ENCODE data around the gene PRKCQ. TPM values are rescaled to one million over a fixed set of nuclear protein-coding genes. Genes with fewer than 3 reads are reported as not detected.
A peak's percentile ranks its signal among the peaks of the same experiment; 100 is the strongest.

The PRKCQ gene
- total and polyA plus RNA-seq, 2 of the 8 experiments (the other 6 are each of a cell fraction or from before 2014, with no cell fraction given), result 9.1 to 22.6 TPM

GRCh38 chr10:6578795-6579182, 1.3 kb downstream of the PRKCQ start:
- Histone ChIP-seq H3K23ac (ENCODE audit: insufficient read length) (no peak overlapping the region), H3K4ac (replicated peaks; ENCODE audit: insufficient read length, low read depth, low read length) (no peak overlapping the region), H3K9ac (replicated peaks in 1 of 4; ENCODE audit: extremely low read depth in 1 of 4, low read depth in 3 of 4, low read length in 3 of 4) (no peak overlapping the region)
- TF ChIP-seq FOSL1 (IDR thresholded peaks at IDR 0.05; ENCODE audit: insufficient read depth, low read depth, low read length) (no peak), TBP (IDR thresholded peaks at IDR 0.05; ENCODE audit: low read depth, low read length) (no peak), CBX5 (IDR thresholded peaks at IDR 0.05; ENCODE audit: low read depth, low read length) (no peak), GABPA (IDR thresholded peaks at IDR 0.05; ENCODE audit: borderline replicate concordance, insufficient read depth, low read length) (no peak), KDM5A (IDR thresholded peaks at IDR 0.05; ENCODE audit: low read length) (no peak), SAP30 (IDR thresholded peaks at IDR 0.05; ENCODE audit: insufficient read depth, insufficient replicate concordance, low read length) (no peak), HDAC6 (IDR thresholded peaks at IDR 0.05; ENCODE audit: low read depth, low read length) (no peak), RNF2 (IDR thresholded peaks at IDR 0.05; ENCODE audit: borderline replicate concordance, low read depth, low read length, missing control alignments, poor library complexity, severe bottlenecking) (no peak), EZH2 (IDR thresholded peaks at IDR 0.05; ENCODE audit: low read depth, low read length, severe bottlenecking) (no peak), ASH2L (IDR thresholded peaks at IDR 0.05; ENCODE audit: low read length) (no peak), TAF1 (IDR thresholded peaks at IDR 0.05; ENCODE audit: low read depth, low read length) (no peak), SIX5 (IDR thresholded peaks at IDR 0.05; ENCODE audit: low read depth, low read length) (no peak), CREB1 (IDR thresholded peaks at IDR 0.05) (no peak), BACH1 (IDR thresholded peaks at IDR 0.05; ENCODE audit: low read length) (no peak)

More at GRCh38 chr10:6578795-6579182, 1.3 kb downstream of the PRKCQ start:
- Histone ChIP-seq H2BK12ac (ENCODE audit: low read depth, low read length) (no peak overlapping the region), H2BK15ac (ENCODE audit: low read length) (no peak overlapping the region), H2BK120ac (replicated peaks; ENCODE audit: low read depth, low read length) (no peak overlapping the region), H4K91ac (replicated peaks; ENCODE audit: insufficient read length, low read length) (no peak overlapping the region), H4K20me1 (replicated peaks in 1 of 2; ENCODE audit: control insufficient read depth in 1 of 2, insufficient read depth in 2 of 2, low read length in 2 of 2) (peaks cover 0 to under 1% of the 10 kb centered on the region in 2 experiments), H3K18ac (ENCODE audit: extremely low read depth, low read length) (0 out of 2 replicates have a peak overlapping the region, but pooled peaks have one; percentile 62), H4K8ac (ENCODE audit: extremely low read depth, insufficient read depth, low read length) (no peak overlapping the region), H3K4me3 (ENCODE audit: extremely low read depth in 1 of 4, insufficient read depth in 2 of 4, low read depth in 3 of 4, low read length in 4 of 4) (peak overlapping the region in 3 of 4 experiments; percentile 54 to 73 (median 71); a peak in 6 of 8 replicates), H2BK20ac (ENCODE audit: low read length) (no peak overlapping the region), H3K36me3 (ENCODE audit: control insufficient read depth in 2 of 4, insufficient read depth in 4 of 4, low read length in 3 of 4) (peaks cover 0 to 15% (median 2%) of the 10 kb centered on the region in 4 experiments; a peak in 1 of 8 replicates), H3K4me1 (replicated peaks in 1 of 4; ENCODE audit: control insufficient read depth in 3 of 4, insufficient read depth in 4 of 4, low read length in 3 of 4) (peaks cover 2 to 9% (median 8%) of the 10 kb centered on the region in 4 experiments; a peak in 6 of 7 replicates), H3K27ac (ENCODE audit: low read depth, low read length) (no peak overlapping the region), H3K27me3 (replicated peaks in 1 of 4; ENCODE audit: control insufficient read depth in 3 of 4, extremely low read depth in 1 of 4, insufficient read depth in 3 of 4, low read length in 3 of 4) (peaks cover 0 to 5% (median 2%) of the 10 kb centered on the region in 4 experiments; a peak in 4 of 7 replicates), H3K4me2 (ENCODE audit: insufficient read depth in 1 of 2, low read depth in 2 of 2, low read length in 2 of 2) (peak overlapping the region; percentile 71 to 97), H3K79me2 (ENCODE audit: control insufficient read depth in 1 of 2, insufficient read depth in 2 of 2, low read length in 2 of 2) (peaks cover 10 to 51% of the 10 kb centered on the region in 2 experiments), H2AFZ (ENCODE audit: low read length) (no peak overlapping the region), H3K56ac (replicated peaks; ENCODE audit: insufficient read length, low read depth, low read length) (no peak overlapping the region), H2BK5ac (ENCODE audit: low read depth, low read length) (no peak overlapping the region), H2AK5ac (ENCODE audit: low read depth, low read length) (no peak overlapping the region; the same call in 1 of the 2 replicates), H3K23me2 (ENCODE audit: low read depth, low read length) (peaks cover 12% of the 10 kb centered on the region; the same call in 1 of the 2 replicates), H3K79me1 (ENCODE audit: low read depth, low read length) (0 out of 2 replicates have a peak, but pooled peaks cover 7% of the 10 kb centered on the region), H3K14ac (ENCODE audit: insufficient read length) (no peak overlapping the region), H4K5ac (ENCODE audit: insufficient read length, low read depth, low read length) (no peak overlapping the region), H3K9me3 (ENCODE audit: insufficient read depth in 2 of 2, low read depth in 1 of 2, low read length in 1 of 2) (no peaks in the 10 kb centered on the region)
- FAIRE-seq, result no peak
- CTCF ChIA-PET (ENCODE audit: partially characterized antibody), result interaction anchor here (0.6 to 1.5 kb wide), 6 partner anchors 9 to 211 kb away, joined by 3 to 4 read pairs (median 3); no protein-coding TSS in a partner anchor
- DNase-seq (ENCODE audit: low read depth in 1 of 2, low spot score in 2 of 2), result no peak
- POLR2A ChIA-PET (ENCODE audit: partially characterized antibody), result interaction anchor here (0.9 kb wide), 1 partner anchor 15 kb away, joined by 3 read pairs; no protein-coding TSS in a partner anchor
- 51% methylated on average over 8 of the region's 8 CpGs; no CpG with 5 or more reads in 1 of the 2 experiments for WGBS, 2 experiments (ENCODE audit: extremely low coverage in 1 of 2, insufficient coverage in 1 of 2, insufficient read length in 1 of 2, insufficient replicate concordance in 2 of 2, low coverage in 1 of 2, low lambda C conversion rate in 2 of 2, missing lambda C conversion rate in 1 of 2)
